Stimulated activated CD4-positive, alpha-beta T cell treated with anti-CD3 and anti-CD28 coated beads, Interleukin-4, amount 100 ng/mL, for 24 hours (primary cell): ENCODE results near the gene TBC1D13.
"Not testable (repeated sequence)": the region's sequence is repeated elsewhere in the genome, so short reads cannot be mapped to it uniquely, and the experiment has no call there.

Source experiments
- DNase-seq: peaks from one replicate; pipeline ENCODE4 v3.0.0-alpha.2; 2020

TBC1D13 gene

DNA sequence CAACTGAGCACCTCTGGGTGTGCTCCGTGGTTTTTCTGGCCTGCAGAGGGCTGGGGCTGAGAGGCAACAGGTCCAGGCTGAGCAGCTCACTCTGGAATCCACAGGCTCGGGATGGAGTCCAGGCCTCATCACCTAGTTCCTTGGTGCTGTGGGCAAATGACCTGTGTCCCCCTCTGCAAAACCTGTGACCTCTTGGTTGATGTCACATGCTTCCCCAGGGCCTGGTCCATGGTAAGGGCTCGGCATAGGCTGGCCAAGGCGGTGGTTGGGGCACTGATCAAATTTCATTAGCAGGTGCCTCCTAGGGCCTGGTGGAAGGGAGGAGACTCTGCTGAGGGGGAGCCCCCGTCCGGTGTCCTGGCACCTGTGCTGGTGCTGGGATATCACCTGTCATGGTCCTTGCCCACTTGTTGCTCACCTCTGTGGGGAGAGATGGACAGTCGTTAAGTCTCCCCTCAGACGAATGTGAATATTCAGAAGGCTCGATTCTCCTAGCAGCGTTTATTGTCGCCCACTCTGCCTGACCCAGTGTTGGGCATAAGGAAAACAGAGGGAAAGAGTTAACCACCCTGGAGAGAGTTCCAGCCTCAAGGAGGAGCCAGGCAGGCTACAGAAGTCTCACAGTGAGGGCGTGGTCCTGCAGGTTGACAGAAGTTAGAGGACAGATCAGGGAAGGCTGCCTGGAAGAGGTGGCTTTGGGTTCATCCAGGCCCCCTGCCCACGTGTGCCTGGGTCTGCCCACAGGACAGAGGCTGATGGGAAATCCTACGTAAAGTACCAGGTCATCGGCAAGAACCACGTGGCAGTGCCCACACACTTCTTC, 34.7 kb downstream of the TBC1D13 start:
- no peak for DNase-seq

DNA sequence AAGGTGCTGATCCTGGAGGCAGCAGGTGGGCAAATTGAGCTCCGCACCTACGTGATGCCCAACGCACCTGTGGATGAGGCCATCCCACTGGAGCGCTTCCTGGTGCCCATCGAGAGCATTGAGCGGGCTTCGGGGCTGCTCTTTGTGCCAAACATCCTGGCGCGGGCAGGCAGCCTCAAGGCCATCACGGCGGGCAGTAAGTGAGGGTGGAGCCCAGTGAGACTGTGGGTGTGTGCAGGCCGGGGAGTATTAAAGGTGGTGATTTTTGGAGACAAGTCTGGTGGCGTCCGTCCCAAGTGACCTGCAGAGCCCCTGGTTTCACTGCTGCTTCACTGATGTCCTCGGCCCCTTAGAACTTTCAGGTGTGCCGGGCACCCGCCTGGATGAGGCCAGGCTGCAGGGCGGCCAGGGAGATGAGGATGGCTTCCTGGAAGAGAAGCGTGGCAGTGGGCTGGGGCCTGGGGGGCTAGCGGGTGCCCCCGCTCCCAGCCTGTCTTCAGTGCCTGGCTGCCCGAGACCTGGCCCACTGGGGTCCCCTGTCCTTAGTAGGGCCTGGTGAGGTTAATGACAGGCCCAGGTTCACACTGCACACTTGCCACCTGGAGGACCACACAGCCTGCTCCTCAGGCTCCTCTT, 35.5 kb downstream of the TBC1D13 start:
- DNase-seq = no peak

DNA sequence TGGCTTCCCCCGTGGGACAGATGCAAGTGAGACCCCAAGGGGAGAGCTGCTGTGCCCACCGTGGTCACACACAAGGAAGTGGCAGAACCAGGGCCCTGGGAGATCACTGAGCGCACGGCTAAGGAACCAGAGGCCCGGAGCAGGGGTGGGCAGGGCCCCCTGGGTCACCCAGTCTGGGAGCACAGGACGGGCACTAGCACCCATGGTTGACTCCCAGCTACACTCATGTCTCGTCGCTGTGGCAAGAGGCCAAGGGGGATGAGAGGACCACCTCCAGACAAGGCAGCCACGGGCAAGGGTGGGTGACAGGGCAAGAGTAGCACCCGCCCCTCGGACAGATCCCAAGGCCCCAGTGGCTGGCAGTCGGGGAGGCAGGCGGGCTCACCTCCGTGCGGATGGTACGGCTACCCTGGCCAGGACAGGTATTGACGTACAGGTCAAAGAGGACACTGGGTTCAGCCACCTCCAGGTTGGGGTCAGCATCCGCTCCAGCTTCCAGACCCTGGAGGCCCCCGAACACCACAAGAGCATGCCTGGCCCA, 36.4 kb downstream of the TBC1D13 start:
- no peak for DNase-seq

DNA sequence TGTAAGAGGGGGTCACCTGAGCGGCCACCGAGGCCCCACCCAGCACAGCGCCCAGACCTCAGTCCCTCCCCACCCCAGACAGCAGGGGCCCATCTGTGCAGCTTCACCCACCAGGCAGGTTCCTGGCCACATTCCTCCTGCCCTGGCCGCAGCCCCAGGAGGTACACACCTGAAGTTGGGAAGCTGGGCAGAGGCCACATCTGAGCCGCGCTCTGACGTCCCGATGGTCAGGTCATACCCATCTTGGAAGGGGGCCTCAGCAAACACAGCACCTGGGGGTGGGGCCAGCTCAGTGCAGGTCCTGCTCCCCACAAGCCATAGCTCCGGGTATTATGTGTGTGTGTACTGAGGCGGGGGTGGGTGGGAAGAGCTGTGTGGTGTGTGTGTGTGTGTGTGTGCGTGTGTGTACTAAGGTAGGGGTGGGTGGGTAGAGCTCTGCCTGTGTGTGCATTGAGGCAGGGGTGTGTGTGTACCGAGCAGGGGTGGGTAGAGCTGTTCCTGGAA, 36.9 kb downstream of the TBC1D13 start:
- no peak for DNase-seq

DNA sequence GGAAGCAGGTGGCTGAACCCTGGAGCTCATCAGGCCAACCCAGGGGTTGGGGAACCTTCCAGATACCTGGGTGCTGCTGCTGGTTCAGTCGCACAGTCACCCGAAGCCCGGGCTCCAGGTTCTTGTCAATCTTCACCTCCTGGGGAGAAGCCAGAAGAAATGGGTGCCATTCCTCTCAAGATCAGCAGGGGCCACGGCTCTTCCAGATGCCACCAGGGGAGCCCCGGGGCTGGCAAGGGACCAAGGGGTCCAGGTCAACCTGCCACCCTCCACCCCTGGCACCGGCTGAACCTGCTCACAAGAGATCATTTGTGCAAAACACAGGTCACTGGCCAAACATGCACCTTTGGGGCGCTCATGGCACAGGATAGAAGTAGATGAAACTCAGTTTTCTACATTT, 37.9 kb downstream of the TBC1D13 start:
- no peak for DNase-seq

DNA sequence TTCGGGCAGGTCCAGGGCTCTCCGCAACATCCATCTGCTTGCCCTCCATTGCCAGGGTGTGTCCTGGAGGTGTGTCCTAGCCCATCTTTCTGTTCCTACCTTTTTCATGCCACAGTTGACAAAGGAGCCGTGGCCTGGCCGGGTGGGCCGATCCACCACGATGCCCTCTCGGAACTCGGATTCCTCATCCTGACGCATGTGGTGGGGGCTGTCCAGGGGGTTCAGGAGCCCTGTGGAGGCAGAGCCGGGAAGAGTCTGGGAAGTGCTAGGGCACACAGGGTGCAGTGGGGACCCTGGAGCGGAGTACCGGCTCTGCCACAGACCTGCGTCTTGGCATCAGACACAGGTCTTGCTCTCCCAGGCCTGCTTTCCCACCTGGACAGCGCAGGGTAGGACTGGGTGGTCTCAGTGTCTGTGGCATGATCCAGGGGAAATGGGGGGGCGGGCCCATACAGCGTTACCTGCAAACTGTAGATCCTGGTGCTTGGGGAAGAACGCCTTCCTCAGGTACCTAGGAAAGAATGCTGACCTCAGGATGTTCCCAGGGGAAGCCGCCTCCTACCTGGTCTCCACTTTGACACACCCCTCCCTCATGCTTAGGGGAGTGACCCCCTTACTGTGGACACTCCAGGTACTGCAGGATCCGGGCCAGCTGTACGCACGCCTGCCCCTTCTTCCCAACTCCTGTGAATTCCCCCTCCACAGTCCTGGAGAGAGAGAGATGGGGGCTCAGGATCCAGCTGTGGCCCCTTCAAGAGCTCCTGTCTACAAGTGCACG, 39.1 kb downstream of the TBC1D13 start:
- no peak for DNase-seq

DNA sequence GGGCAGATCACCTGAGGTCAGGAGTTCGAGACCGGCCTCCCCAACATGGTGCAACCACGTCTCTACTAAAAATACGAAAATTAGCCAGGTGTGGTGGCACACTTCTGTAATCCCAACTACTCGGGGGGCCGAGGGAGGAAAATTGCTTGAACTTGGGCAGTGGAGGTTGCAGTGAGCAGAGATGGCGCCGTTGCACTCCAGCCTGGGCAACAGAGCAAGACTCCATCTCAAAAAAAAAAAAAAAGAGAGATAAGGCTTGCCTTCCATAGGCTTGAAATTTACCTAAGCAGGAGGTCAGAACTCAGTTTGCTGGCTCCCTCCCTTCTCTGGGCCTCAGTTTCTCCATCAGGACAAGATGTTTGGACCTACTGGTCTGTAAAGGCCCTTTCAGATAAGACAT, 41.2 kb downstream of the TBC1D13 start:
- no peak for DNase-seq

DNA sequence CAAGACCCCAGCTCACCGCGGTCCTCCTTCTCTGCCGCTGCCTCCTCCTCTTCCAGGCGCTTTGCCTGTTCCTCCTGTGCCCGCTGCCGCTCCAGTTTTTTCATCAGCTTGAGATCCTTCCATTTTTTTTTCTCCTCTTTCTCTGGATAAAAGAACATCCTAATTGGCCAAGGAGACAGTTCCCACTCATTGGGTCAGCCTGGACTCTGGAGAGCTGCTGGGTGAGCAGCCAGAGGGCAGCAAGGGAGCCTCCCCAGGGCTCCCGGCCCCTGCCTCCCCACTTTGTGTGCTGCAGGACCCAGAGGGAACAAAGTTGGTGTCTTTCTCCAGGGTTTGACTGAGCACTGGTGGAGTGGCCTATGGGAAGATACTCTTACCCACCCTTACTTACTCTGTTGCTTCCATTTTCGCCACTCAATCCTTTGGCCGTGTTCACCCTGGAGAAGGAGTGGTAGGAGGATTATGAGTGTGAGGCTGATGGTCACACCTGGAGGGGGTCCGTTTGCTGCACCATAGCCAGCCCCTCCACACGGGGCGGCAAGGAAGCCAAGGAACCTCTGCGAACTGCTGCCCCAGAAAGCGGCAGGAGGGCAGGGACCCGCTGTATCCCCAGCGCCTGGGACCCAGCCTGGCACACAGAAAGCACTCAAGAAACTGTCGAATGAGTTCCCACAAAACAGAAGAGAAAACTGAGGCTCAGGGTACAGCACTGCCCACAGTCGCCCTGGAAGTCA, 41.8 kb downstream of the TBC1D13 start:
- no peak for DNase-seq

DNA sequence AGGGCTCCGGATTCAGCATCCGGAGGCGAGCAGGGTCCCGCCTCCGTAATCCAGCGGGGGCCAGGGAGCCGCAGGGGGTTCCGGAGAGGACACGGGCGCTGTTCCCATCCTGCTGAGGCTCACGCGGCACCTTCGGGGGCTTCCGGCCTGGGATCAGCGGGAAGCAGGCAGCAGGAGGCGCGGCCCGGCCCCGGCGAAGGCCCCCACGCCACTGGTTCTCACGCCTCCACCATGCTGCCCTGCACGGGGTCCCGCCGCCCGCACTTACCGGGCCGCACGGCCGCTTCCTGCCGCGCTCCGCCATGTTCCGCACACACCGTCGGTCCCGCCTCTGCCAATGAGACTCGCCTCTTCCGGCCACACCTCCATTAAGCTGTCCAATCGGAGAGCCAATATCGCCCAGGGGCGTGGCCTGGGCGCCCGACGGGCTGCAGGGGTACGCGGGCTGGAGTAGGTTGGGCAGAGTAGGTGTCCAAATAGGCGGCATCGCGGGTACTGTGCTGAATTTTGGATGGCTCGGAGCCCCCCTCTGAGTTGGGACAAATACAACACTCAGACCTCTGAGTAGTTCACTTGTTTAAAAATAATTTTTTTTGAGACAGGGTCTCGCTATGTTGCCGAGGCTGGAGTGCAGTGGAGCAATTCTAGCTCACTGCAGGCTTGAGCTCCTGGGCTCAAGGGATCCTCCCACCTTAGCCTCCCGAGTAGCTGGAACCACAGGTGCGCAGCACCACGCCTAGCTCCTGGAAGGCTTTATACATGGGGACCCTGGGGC, 42.6 kb downstream of the TBC1D13 start, which contains the start of gene SPOUT1:
Gene SPOUT1 (minus strand): TSS at position 318 of the 775 bp plus-strand sequence. CDS start 14 bp downstream, at position 304.
- peak; percentile 95 for DNase-seq

DNA sequence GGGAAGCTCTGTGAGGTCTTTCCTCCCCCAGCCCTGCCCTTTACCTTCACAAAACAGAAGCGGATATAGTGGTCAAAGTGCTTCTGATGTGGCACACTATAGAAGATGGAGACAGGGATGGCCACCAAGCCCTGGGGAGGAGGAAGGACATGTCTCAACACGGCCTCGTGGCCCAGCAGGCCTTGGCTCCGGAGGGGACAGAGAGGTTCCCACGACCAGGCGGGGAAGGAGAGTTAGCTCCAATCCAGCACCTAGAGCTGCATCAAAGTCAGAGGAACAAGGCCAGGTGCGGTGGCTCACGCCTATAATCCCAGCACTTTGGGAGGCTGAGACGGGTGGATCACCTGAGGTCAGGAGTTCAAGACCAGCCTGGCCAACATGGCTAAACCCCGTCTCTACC, 46.6 kb downstream of the TBC1D13 start:
- no peak for DNase-seq

DNA sequence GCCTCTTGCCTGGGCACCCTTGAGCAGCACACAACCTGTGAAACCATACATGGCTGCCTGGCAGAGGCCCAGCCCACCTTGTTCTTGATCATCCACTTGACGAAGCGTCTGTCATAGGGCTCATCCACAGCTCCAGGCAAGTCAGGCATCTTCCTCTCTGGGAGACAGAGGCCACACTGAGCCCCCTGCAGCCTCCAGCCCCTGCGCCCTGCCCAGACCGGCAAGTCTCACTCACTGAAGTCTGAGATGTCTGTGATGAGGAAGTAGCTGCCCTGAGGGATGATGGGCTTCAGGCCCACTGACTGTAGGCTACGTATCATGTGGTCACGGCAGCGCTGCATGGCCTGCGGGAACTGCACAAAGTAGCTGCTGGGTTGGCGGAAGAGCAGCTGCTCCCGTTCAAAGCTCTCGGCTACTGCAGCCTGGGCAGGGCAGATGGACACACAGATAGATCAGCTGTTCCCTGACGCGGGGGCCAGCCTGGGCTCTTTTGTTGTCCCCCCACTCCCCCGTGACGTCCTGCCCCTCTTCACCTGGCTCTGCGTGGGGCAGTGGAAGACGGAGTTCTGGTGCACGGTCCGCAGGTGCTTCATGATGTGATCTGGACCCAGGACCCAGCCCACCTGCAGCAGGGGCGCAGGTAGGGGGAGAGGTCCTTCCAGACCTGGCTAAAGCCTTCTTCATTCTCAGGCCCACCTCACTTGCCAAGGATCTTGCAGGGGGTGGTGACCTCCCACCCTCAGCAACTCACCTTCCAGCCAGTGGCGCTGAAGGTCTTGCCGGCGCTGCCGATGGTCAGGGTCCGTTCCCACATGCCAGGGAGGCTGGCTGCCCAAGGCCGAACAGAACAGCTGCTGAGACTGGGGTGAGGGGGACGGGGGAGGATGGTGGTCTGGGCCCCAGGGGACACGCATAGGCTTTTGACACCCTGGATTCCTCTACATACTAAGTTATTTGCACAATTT, 48.5 kb downstream of the TBC1D13 start:
- no peak for DNase-seq

DNA sequence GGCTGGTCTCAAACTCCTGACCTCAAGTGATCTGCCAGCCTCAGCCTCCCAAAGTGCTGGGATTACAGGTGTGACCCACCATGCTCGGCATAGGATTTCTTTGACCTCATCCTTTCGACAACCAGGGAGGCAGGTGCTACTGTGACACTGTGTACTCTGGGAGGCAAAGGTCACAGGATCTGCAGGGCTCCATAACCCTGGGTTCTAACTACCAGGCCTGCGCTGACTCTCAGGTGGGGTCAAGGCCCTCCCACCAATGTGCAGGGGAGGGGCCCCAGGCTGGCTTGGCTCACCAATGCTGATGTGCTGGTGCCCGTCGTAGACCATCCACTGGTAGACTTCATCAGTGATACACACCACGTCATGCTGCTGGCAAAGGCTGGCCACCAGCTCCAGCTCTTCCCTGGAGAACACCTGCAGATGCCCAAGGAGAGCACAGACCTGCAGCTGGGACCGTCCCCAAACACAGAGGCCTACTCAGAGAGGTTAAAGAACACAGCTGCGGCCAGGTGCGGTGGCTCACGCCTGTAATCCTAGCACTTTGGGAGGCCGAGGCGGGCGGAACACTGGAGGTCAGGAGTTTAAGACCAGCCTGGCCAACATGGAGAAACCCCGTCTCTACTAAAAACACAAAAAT, 49.6 kb downstream of the TBC1D13 start:
- DNase-seq = no peak

DNA sequence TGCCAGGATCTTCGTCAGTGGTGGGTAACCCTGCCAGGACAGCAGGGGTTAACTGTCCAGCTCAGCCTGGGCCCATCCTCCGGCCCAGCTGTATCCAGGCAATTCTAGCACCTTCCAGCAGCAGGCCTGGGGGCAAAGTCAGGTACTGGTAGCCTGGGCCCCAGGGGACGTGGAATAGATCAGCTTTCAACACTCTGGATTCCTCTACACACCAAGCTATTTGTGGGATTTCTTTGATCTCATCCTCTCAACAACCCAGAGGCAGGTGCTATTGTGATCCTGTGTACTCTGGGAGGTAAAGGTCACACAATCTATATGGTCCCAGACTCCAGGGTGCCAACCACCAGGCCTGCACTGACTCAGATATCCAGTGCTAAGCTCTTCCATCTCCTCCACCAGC, 51.3 kb downstream of the TBC1D13 start:
- no peak for DNase-seq

DNA sequence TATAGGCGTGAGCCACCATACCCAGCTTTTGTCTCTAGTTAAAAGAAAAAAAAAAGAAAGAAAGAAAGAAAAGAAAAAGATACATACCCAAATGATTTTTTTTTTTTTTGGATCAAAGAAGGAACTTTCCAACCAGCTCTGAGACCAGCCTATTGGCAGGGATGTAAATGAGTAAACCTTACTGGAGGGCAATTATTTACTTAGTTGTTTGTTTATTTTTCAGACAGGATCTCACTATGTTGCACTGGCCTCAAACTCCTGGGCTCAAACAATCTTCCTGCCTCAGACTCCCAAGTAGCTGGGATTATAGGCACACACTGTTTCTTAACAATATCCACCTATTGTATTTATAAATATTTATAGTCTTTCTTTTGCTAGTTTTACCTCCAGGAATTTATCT, 53.5 kb downstream of the TBC1D13 start:
- no peak for DNase-seq

DNA sequence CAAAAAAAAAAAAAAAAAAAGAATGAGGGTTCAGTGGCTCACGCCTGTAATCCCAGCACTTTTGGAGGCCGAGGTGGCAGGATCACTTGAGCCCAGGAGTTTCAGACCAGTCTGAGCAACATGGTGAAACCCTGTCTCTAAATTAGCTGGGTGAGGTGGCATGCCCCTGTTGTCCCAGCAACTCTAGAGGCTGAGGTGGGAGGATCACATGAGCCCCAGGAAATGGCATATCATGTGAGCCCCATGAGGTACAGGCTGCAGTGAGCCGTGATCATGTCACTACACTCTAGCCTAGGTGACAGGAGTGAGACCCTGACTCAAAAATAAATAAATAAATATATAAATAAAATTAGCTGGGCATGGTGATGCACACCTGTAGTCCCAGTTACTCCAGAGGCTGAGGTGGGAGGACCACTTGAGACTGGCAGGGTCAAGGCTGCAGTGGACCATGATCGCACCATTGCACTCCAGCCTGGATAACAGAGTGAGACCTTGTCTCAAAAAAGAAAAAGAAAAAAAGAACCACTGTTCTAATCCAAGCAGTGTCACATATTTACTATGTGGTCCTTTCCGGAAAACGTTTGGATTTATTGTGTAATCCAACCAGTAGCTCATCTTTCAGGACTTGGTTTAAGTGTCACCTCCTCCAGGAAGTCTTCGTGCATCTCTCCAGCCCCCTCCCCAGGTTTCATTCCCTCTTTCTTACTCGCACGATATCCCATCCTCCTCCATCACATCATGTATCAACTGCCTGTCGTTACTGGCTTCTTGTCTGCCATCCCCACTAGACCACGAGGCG, 54.8 kb downstream of the TBC1D13 start:
- no peak for DNase-seq

DNA sequence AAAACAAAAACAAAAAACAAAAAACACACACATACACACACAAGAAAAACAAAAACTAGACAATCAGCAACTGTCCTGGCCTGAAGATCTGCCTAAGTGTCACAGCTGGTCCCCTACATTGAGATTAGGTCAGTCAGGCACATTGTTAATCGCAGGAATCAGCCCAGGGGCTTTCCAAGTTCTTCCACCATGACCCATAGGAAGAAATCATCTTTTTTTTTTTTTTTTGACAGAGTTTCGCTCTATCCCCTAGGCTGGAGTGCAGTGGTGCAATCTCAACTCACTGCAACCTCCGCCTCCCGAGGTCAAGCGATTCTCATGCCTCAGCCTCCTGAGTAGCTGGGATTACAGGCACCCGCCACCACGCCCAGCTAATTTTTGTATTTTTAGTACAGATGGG, 56.1 kb downstream of the TBC1D13 start:
- DNase-seq = not testable (repeated sequence)

DNA sequence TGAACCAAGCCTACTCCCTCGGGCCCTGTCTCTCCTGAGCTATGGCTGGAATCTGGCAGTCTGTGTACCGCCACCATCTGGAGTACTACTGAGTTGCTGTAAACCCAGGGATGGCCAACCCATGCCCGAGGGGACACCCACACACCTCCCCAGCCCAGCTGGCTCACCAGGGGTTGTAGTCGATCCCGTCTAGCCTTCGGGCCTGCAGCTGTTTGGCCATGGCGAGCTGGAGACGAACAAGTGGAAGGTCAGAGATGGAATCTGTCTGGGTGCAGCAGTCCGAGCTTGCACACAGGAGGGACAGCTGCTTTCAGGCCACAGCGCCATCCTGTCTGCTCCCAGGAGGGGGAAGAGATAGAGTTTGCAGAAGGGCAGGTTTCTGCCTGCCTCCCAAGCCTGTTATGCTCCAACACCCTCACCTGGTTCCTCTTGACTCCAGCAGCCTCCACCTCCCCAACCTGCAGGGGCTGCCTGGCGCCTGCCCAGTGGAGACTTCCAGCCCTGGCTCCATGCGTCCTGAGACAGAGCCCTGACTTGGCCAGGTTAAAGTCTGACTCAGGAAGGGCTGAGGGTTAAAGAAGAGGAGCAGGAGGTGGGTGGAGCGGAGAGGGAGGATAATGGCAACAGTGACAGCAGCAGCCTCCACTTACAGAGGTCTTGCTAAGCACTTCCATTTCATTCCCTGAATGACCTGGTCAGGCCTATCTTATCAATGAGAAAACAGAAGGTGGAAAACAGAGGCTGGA, 58.3 kb downstream of the TBC1D13 start:
- DNase-seq = no peak

DNA sequence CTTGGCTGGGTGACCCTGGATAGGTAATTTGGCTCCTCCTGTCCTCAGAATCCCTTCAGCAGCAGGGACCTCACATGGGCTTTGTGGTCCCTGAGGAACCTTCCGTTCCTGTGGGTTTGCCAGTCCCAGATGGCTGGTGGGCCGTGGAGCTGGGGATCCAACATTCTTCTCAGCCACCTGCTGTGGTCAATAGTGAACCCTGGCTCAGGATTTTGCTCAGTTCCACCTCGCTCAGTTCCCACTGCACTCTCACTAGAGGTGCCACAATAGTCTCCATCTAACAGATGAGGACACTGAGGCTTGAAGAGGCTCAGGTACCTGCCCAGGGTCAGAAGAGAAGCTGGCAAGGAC, 59.6 kb downstream of the TBC1D13 start:
- DNase-seq = no peak
